ENCODE data around the gene MOCS2.

The MOCS2 gene

DNA sequence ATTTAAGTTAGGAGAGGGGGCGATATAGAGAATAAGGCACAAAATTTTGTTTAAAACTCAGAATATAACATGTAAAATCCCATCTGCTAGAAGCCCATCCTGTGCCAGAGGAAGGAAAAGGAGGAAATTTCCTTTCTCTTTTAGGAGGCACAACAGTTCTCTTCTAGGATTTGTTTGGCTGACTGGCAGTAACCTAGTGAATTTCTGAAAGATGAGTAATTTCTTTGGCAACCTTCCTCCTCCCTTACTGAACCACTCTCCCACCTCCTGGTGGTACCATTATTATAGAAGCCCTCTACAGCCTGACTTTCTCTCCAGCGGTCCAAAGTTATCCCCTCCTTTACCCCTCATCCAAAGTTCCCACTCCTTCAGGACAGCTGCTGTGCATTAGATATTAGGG, 18.3 kb downstream of the MOCS2 start:
- DNase-seq = no peak

DNA sequence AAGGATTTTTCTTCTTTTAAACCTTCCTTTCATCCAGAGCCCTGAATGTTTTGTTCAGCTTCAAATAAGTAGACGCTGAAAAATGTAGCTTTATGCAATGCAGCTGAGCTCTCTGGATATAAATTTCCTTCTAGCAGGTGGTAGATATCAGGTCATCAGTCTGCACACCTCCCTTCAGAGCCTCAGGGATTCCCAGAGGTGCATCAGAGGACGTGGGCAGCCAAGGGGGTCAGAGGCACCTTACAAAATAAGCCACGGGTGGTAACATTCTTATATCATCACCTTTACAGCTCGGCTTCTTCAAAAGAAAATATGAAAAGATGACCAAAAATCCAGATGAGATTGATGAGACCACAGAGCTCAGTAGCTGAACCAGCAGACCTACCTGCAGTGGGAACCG, 19.3 kb downstream of the MOCS2 start:
- no peak for DNase-seq

DNA sequence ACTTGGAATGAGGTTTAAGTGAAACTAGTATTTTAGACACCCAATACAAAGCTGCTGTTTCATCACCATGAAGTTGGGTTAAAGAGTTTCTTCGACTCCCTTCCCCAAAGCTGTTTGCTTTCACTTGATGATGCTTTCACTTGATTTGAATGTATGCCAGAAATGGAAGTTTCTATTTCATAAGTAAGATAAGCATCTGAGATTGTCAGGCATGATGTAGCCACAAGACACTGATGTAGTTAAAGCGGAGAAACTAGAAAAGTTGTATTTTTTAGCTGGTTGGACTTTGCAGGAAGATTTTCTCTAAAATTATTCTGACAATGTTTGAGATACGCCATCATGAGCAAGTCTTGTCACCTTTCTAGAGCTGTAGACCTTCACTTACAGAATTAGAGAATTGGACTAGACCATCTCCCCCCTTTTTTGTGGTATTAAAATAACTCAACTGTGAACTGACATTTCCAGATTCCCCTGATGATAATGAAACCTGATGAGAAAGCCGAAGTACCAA, 20.0 kb downstream of the MOCS2 start:
- DNase-seq = no peak

DNA sequence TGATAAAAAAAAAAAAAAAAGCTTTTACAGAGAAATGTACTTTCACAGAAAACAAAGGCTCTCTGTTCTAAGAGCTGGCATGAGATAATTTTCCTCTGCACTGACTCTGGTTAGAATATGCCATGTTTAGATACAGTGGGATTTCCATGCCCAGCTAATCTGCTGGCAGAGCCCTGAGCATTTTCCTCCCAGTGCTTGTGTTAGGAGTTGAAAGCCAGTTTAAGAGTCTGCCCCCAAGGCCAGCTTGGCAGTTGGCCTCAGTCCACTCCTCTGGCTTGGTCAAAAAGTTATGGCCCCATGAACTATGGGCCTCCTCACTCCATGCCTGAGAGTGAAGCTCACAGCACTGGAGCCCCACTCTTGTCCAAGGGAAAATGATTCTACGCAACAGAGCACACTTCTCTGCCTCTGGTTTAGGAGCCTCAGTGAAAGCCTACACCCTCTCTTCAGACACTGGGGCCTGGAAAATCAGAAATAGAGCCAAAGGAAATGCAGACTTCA, 21.9 kb downstream of the MOCS2 start:
- no peak for DNase-seq

DNA sequence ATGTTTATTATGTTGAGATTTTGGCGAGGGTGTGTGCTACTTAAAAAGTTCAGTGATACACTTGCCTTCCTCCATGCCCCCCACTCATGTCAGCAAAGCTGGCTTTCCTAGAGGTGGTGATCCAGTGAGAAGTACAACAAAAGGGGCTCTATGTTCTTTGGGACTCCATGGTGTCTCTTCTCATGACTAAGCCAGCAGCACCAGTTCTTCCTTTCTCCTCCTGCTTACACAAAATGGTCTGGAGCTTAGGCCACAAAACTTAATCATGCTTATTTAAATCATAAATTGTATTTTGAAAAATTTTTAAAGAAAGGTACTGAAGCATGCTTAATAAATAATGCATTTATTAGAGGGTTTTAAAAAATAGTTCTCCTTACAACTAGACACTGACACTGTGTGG, 22.4 kb downstream of the MOCS2 start:
- DNase-seq = no peak

DNA sequence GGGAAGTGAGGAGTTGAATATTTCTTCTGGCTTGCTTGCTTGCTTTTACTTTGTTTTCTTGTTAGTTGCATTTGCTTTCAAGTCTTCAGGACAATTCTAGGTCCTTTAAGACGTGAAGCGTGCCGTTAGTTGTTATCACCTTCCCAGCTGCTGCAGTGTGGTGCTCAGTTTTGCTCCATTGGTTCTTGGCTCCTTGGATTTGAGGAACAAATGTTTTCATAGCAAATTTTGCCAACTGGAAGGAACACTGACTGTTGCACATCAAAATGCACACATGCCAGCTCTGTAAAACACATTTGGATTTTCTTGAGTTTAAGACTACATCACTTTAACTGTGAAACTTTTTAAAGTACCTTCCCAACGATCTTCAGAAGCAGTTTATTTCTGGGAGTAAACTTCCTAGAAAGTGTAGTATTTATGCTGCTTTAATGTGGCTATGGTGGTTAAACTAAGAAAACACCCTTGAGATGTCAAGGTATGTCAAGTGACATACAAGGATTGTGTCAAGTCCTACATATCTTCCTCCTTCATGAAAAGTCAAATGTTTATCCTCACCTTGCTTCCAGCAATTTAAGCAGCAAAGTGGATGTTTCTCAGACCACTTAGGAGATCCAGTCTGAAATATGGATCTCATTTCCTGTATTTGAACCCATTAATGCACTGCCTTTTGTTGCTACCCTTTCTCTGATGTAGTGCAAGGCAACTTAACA, 24.9 kb downstream of the MOCS2 start:
- no peak for DNase-seq

DNA sequence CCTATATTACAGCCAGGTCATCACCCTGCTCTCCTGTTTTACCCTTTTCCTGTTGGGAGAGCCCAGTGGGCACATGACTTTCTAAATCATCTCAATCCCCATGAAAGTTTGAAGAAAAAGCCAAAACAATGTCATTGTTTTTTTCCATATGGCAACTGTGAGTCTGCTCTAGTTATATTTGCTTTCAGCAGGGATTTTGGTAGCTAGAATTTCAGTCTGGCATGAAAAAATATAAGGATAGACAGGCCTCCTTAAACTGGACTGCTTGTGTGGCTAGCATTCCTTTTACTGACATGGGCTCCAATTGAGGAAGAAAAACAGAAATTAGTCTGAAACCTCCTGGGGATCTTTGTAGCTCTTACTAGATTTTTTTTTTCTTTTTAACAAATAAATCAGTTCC, 25.6 kb downstream of the MOCS2 start:
- DNase-seq = no peak

DNA sequence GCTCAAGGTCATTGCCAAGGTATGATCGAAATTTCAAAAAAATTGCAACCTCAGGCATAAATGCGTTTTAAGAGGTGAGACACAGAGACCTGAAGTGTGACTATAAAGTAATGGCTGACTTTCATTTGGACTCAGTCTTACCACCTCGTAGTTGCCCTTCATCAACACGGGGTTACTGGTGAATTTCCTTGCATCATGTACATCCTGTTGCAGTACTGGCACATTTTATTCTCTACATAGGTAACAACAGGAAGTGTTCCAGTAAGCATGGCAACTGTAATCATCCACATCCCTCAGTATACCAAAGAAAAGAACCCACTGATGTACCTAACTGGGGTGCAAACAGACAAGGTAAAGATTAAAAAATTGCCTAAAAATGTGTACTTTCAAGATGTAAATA, 29.3 kb downstream of the MOCS2 start:
- DNase-seq = no peak

DNA sequence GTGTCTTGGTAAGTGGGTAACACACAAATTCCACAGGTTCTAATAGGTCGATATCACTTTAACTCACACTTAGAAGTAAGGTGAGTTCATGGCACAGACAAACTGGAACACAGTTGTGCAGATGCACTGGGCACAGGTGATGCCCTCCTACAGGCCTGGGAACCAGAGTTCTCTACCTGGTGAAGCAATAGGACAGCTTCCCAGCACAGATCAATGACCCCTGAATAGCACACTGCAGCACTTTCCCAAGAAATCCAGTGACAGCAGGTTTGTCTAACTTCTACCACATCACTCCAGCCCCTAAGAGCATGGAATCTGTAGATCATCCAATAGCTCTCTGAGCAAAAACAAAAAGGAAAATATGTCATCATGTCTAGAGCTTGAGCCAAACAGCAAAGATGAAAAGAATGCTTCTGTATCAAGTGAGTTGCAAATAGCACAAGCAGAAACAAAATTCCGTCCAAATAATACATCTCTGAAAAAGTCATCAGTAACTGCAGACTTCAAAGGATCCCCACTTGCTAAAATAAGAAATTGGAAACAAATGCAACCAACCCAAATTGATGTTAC, 33.5 kb downstream of the MOCS2 start:
- no peak for DNase-seq

DNA sequence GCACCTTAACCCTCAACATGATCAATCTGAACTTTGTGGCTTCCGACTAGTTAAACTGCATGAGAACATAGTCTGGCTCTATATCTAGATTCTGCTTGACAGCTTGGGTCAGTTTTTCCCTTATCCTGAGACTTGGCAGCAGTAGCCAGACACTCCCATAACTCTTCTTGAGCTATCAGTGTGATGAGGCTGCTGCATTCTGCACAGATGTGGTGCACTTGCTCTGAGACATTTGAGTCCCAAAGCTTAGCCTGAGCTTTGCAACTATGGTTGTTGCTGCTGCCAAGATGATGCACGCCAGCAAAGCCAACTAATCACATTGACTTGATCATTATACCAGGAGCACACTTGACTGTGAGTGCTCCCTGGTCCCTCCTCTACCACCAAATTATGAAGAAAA, 36.2 kb downstream of the MOCS2 start:
- no peak for DNase-seq

DNA sequence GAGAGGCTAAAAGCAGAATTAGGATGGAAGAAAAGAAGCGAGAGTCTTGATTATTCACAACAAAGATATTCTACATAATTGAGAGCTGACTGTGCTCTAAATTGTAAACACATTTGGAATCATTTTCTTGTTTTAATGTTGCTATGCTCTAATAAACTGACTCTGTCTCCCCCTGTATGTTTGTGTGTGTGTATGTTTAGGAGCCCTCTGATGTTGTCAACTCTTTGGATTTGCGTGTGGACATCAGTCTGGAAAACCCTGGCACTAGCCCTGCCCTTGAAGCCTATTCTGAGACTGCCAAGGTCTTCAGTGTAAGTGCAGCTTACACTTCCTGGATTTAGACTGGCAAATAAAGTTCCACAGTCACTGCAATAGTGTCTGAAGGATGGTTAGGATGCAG, 37.8 kb downstream of the MOCS2 start:
- DNase-seq = no peak

DNA sequence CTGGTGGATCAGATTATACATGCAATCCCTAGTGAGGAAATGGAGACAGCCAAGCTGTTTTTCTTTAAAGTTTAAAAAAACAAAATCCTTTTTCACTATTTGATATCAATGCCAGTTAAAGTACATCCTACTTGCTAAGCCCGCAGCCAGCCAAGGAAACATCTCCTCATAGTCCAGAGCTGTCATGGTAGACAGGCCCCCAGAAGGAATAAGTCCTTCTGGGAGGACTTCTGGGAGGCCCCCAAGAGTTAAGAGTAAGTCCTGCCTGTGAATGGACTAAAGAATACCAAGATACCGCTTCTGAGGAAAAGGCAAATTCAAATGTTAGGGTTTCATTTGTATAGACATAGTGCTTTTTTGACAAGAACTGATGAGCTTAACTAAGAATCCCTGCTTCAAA, 38.3 kb downstream of the MOCS2 start:
- DNase-seq = no peak

DNA sequence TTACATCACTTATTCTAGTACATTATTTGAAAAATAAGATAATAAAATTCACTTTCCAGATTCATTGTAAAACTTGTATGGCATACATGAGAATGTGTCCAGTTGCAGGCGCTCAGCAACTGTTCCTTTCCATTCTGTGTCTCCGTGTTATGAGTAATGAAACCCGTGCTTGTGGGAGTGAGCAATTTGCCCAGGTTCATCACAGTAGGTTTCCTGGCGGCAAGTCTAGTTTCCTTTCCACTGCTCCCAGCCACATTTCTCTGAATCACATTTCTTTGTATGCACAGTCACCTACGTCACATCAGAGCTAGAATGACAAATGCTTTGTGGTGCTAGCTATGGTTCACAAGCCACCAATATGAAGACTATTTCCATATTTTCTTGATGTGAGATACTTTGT, 39.9 kb downstream of the MOCS2 start:
- DNase-seq = no peak

DNA sequence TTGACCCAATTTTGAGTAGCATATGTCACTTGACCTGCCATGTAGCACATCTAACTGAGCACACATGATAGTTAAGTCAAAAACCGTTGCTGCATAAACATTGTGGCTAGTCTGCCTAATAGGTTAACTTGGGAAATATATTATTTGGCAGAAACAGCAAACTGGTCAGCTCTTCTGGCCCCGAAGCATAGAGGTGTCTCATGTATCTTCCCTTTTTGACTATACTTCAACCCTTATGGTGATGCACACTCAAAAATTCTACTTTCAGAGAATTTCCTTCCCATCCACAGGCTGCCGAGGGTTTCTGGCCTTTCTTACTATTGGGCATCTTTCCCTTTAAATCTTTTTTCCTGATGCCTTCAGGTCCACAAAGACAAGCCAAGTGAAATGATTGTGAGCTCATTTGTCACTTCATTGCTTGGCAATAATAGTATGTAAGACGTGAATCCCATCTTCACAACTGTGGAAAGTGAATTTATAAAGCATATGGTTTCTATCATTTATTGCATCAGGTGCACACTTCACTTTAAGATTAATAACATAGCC, 41.2 kb downstream of the MOCS2 start:
- no peak for DNase-seq

DNA sequence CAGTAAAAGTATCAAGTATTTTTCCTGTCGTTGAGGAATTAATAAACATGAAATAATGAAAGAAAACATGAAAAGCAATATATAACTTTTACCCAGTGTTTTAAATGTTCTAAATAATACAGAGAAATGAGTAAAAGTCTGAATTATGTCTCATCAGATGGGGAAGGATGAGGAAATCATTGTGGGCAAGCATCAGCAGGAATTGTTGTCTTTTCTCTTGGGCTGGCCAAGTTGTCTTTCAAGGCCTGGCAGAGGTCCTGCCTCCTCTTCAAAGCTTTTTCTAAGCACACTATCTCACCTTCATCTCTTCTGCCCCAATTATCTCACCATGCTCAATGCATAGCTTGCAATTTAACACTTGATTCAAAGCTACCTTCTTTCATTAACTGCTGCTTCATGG, 41.9 kb downstream of the MOCS2 start:
- DNase-seq = no peak

DNA sequence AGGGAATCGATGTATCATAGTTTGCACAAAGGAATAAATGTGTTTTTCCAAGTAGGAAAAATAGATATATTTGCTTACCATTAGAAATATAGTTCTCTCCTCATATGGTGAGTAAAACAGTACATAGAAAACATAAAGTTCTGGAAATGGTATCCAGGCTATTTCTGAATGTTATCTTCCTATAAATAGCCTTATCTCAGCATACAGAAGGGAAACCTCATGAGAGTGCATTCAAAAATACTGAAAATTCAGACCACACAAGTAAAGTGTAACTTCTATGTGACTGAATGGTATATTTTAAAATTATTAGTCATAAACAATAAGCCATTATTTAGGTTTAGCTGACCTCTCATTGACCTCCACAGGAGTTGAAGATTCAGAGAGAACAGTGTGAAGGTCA, 43.5 kb downstream of the MOCS2 start:
- DNase-seq = no peak

DNA sequence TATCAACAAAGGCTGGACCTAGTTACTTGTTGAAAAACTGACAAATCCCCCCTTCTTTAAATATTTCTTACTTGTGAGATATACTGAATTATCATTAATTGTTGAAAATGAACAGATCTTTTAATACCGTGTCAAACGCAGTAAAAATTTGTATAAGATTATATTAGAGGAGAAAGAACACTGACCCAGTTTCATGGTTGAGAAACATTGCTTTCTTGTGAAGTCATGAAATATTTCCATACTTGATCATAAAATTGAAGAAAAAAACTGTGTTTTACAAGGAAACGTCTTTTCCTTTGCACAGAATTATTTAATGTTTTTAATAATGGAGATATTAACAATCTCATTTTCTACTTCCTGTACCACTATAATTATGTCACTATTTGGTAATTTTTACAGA, 45.8 kb downstream of the MOCS2 start:
- no peak for DNase-seq

DNA sequence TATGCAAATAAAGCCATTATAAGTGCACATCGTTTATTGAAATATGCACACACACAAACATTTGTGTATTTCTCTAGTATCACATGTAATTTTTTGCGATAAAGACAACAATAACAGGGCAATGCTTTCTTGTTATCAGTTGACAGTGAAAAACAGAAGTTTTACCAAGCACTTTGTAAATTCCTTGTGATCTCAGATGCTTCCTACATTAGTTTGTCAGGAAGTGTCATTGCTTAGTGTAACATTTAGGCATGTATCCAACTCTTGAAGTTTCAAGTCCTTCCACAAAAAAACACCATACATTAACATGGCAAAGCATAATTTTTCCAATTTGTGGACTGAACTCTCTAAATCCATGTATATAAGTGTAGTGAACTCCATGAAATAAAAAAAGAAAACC, 46.4 kb downstream of the MOCS2 start:
- DNase-seq = no peak

DNA sequence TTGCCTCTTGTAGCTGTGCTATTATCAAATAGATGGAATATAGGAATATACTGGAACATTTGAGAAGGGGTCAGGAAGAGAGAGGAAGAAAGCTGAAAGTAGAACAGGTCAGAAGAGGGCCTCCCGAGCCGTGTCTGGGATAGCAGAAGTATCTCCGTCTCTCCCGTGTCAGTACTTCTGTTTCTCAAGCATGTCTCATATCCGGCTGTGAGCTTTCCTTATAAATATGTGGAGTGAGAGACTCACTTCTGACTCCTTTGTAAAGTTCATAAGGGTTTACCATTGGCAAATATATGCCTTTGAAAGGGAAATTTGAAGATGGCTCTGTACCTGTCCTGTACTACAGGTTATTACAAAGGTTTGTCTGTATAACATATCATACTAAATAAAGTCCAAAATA, 50.3 kb downstream of the MOCS2 start:
- no peak for DNase-seq

DNA sequence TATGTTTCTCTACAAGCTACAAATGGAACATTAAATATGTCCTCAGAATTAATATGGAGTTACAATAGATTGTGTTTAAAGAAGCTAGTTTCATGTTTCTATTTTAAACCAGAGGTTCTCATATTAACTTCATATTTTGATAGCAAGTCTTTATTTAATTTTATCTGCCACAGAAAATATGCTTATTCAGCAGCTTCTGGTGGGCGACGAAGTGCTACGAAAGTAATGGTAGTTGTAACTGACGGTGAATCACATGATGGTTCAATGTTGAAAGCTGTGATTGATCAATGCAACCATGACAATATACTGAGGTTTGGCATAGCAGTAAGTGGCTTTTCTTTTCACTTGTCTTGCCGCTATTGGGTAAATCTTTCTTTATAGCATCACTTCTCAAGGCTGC, 54.2 kb downstream of the MOCS2 start:
- no peak for DNase-seq

DNA sequence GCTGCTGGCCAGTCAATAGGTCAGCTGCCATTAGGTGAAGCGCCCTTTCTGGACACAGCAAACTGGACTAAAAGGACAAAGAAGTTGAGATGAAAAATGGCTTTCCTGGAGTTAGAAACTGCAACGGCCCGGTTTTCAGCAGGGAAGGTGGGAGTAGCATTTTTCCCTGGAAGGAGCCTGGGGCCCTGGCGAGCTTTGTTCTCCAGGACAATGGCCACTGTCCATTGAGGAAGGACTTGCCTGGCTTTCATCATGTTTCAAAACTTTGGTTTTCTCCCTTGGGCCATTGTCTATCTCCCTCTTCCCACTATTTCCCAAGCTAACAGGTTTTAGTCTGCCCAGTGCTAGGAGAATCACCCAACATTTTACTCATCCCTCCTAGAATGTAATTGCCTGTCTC, 56.2 kb downstream of the MOCS2 start:
- DNase-seq = no peak

DNA sequence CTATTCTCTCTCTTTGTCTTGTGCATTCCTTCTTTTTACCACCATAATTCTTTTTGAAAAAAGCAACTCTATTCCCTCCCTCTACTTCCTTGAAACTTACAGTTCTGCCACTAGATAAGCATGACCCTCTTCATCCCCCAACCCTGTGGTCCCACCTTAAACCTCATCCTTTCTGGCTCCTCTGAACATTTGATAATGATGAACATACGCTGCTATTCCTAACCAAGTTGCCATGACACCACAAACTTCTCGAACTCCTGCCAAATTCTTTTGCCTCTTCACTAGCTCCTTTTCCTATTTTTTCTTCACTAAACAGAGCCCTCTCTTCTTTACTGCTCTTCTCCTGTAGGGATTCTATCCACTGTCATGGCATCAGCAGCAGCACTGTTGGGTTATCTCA, 57.1 kb downstream of the MOCS2 start:
- DNase-seq = no peak

DNA sequence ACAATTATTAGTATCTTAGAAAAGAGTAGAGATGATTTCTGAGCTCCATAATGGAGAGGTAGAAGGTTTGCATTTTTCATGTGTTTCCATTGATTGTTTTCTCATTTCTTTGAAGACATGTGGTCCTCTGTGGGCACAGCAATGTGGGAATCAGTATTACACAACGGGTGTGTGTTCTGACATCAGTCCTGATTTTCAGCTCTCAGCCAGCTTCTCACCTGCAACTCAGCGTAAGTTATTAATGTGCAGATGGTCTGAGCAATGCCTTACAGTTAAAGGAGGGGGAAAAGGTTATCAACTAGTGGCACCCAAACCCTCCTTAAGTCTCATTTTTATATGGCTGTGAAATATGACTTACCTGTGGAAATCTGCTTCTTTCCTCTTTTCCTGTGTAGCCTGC, 61.3 kb downstream of the MOCS2 start:
- DNase-seq = no peak

Data from NCI-H2227 treated with DMSO at 0.1 percent for 48 hours (cell line).